Stimulated activated CD4-positive, alpha-beta T cell treated with anti-CD3 and anti-CD28 coated beads, Interleukin-4, amount 100 ng/mL, for 4 hours (primary cell): ENCODE data around the gene CISD1.

ENCODE experiments used
- DNase-seq, 2 experiments: peaks; one replicate each; pipeline ENCODE4 v3.0.0-alpha.2; 2020

The CISD1 gene

GRCh38 chr10:58266003-58266825 lies 2.7 kb upstream of the CISD1 start:
- DNase-seq = peak in 1 of 2 experiments; percentile 21

GRCh38 chr10:58266826-58267712 lies 1.9 kb upstream of the CISD1 start:
- DNase-seq = peak; percentile 21 to 23

- DNase-seq = peak; percentile 90 to 93
Measured at GRCh38 chr10:58267713-58268453, 1.1 kb upstream of the CISD1 start, which contains the start of gene IPMK. Gene IPMK, minus strand, starts transcription at chr10:58267894. Its CDS starts 283 bp downstream, at chr10:58267611.

- no peak for DNase-seq
Measured at GRCh38 chr10:58268454-58268945, 462 bp upstream of the CISD1 start.

- DNase-seq = no peak
Measured at GRCh38 chr10:58269782-58270290, 874 bp downstream of the CISD1 start.

GRCh38 chr10:58275261-58275660 lies 6.3 kb downstream of the CISD1 start:
- no peak for DNase-seq

GRCh38 chr10:58275908-58276307 lies 6.9 kb downstream of the CISD1 start:
- DNase-seq = no peak

GRCh38 chr10:58278274-58278961 lies 9.5 kb downstream of the CISD1 start:
- DNase-seq = no peak

GRCh38 chr10:58278962-58279307 lies 10.0 kb downstream of the CISD1 start:
- DNase-seq = no peak

- no peak for DNase-seq
Measured at GRCh38 chr10:58280477-58280876, 11.5 kb downstream of the CISD1 start.

- DNase-seq = no peak
Measured at GRCh38 chr10:58281092-58281752, 12.3 kb downstream of the CISD1 start.

GRCh38 chr10:58282615-58283014 lies 13.7 kb downstream of the CISD1 start:
- peak in 1 of 2 experiments; percentile 40 for DNase-seq

- peak in 1 of 2 experiments; percentile 7 for DNase-seq
Measured at GRCh38 chr10:58291538-58292174, 22.7 kb downstream of the CISD1 start.

GRCh38 chr10:58293989-58294388 lies 25.0 kb downstream of the CISD1 start:
- no peak for DNase-seq

- peak; percentile 34 to 35 for DNase-seq
Measured at GRCh38 chr10:58299580-58299979, 30.6 kb downstream of the CISD1 start.

GRCh38 chr10:58300676-58301075 lies 31.7 kb downstream of the CISD1 start:
- no peak for DNase-seq

GRCh38 chr10:58302254-58302653 lies 33.3 kb downstream of the CISD1 start:
- no peak for DNase-seq

GRCh38 chr10:58304099-58304633 lies 35.2 kb downstream of the CISD1 start:
- no peak for DNase-seq

GRCh38 chr10:58305821-58306220 lies 36.9 kb downstream of the CISD1 start:
- DNase-seq = no peak

GRCh38 chr10:58307676-58308075 lies 38.7 kb downstream of the CISD1 start:
- no peak for DNase-seq

- DNase-seq = no peak
Measured at GRCh38 chr10:58311026-58311425, 42.1 kb downstream of the CISD1 start.
